Choroid plexus epithelial cell (primary cell): ENCODE data around the gene MAP3K1.
"Not testable (repeated sequence)": the region's sequence is repeated elsewhere in the genome, so short reads cannot be mapped to it uniquely, and the experiment has no call there.

Experiments used
- DNase-seq: peaks from one replicate; pipeline ENCODE4 v3.0.0-alpha.2; 2010; ENCODE audit warnings: low read depth
- H3K4me3 ChIP-seq: 2 replicates; pipeline ENCODE4 v1.5.1; 2011; ENCODE audit warnings: low read depth, mild to moderate bottlenecking, control low read depth, low read length, moderate library complexity
- CTCF ChIP-seq: conservative IDR thresholded peaks from 2 replicates; pipeline ENCODE4 v1.5.1; 2011; ENCODE audit warnings: low read depth, mild to moderate bottlenecking, control low read depth, inconsistent platforms, low read length, moderate library complexity

Gene MAP3K1

GRCh38 chr5:56815658-56816545 is 553 bp downstream of the MAP3K1 start:
- peak overlapping the region; percentile 76 for H3K4me3 ChIP-seq
- TF ChIP-seq CTCF: no peak
- DNase-seq: peak; percentile 10

GRCh38 chr5:56816546-56817081 is 1.3 kb downstream of the MAP3K1 start:
- DNase-seq: peak; percentile 58
- peak overlapping the region; percentile 76 for H3K4me3 ChIP-seq
- TF ChIP-seq CTCF: no peak

GRCh38 chr5:56817263-56818014 is 2.1 kb downstream of the MAP3K1 start:
- no peak for TF ChIP-seq CTCF
- DNase-seq: no peak

GRCh38 chr5:56818450-56819037 is 3.2 kb downstream of the MAP3K1 start:
- H3K4me3 ChIP-seq: peak overlapping the region; percentile 56
- peak; percentile 76 for DNase-seq
- TF ChIP-seq CTCF: peak; percentile 53

More at GRCh38 chr5:56817263-56818014, 2.1 kb downstream of the MAP3K1 start:
- peak overlapping the region; percentile 76 for H3K4me3 ChIP-seq

GRCh38 chr5:56819060-56819881 is 3.9 kb downstream of the MAP3K1 start:
- no peak for TF ChIP-seq CTCF
- peak; percentile 39 for DNase-seq
- peak overlapping the region; percentile 56 for H3K4me3 ChIP-seq

- not testable (repeated sequence) for H3K4me3 ChIP-seq, DNase-seq
These were observed 6.5 kb downstream of the MAP3K1 start for GRCh38 chr5:56821868-56822267.
